ENCODE measurements around the gene KLHL33.

KLHL33 gene

GRCh38 chr14:20391505-20391904 lies 44.5 kb downstream of the KLHL33 start:
- H3K4me1 ChIP-seq = no peaks in the 10 kb centered on the region
- H3K9me3 ChIP-seq = no peaks in the 10 kb centered on the region
- peaks cover 86 to 98% (median 87%) of the 10 kb centered on the region in 3 donors for H3K36me3 ChIP-seq
- H3K4me3 ChIP-seq = no peak overlapping the region
- intact Hi-C loops (cut with DNase I; ENCODE audit: low total_unique reads) = no loop called here
- H3K27me3 ChIP-seq = no peaks in the 10 kb centered on the region
- TF ChIP-seq, protein P1, sequence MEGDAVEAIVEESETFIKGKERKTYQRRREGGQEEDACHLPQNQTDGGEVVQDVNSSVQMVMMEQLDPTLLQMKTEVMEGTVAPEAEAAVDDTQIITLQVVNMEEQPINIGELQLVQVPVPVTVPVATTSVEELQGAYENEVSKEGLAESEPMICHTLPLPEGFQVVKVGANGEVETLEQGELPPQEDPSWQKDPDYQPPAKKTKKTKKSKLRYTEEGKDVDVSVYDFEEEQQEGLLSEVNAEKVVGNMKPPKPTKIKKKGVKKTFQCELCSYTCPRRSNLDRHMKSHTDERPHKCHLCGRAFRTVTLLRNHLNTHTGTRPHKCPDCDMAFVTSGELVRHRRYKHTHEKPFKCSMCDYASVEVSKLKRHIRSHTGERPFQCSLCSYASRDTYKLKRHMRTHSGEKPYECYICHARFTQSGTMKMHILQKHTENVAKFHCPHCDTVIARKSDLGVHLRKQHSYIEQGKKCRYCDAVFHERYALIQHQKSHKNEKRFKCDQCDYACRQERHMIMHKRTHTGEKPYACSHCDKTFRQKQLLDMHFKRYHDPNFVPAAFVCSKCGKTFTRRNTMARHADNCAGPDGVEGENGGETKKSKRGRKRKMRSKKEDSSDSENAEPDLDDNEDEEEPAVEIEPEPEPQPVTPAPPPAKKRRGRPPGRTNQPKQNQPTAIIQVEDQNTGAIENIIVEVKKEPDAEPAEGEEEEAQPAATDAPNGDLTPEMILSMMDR (IDR thresholded peaks at IDR 0.05) = no peak
- no peak for DNase-seq
- no peak overlapping the region for H3K27ac ChIP-seq

GRCh38 chr14:20388159-20388558 lies 47.8 kb downstream of the KLHL33 start:
- intact Hi-C loops (cut with DNase I; ENCODE audit: low total_unique reads) = no loop called here

GRCh38 chr14:20387576-20387975 lies 48.4 kb downstream of the KLHL33 start:
- TF ChIP-seq, protein P1 (IDR thresholded peaks at IDR 0.05) = no peak
- peaks cover 93 to 100% (median 99%) of the 10 kb centered on the region in 3 donors for H3K36me3 ChIP-seq

More at GRCh38 chr14:20388159-20388558, 47.8 kb downstream of the KLHL33 start:
- no peaks in the 10 kb centered on the region for H3K9me3 ChIP-seq
- no peak overlapping the region for H3K27ac ChIP-seq
- H3K27me3 ChIP-seq = no peaks in the 10 kb centered on the region
- TF ChIP-seq, protein P1 (IDR thresholded peaks at IDR 0.05) = no peak
- peaks cover 91 to 99% (median 97%) of the 10 kb centered on the region in 3 donors for H3K36me3 ChIP-seq
- no peaks in the 10 kb centered on the region for H3K4me1 ChIP-seq
- no peak for DNase-seq
- H3K4me3 ChIP-seq = no peak overlapping the region

DNA sequence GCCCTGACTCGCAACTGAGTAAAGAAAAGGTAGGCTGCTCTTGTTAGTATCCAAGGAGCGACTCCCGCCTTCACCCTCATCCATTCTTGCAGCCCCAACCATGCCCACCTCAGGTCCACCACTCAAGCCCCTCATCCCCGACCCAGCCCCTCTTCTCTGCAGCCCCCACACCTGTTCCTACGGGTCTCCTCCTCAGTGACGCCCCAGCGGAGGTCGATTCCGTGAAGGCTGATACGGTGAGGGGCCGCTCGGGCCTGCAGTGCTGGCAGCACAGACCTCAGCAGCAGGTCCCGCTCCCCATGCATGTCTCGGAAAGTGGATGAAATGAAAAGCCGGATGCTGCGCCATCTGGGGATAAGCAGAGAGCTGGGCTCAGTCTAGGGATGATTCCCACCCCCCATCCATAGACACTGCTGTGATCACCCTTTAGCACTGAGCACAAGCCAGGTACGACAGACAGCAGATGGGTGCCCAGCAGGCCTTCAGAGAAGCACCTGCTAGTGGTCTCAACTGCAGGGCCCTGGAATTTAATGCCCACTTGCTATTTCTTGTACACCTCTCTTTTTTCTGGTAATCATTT lies 49.6 kb downstream of the KLHL33 start:
- no peak for DNase-seq
- Histone ChIP-seq H3K4me1 (no peaks in the 10 kb centered on the region), H3K9me3 (no peaks in the 10 kb centered on the region), H3K36me3 (peaks cover 94 to 100% (median 100%) of the 10 kb centered on the region in 3 donors), H3K27ac (no peak overlapping the region), H3K27me3 (no peaks in the 10 kb centered on the region), H3K4me3 (no peak overlapping the region)
- TF ChIP-seq, protein P1 (IDR thresholded peaks at IDR 0.05) = no peak
- intact Hi-C loops (cut with DNase I; ENCODE audit: low total_unique reads) = no loop called here

More at GRCh38 chr14:20387576-20387975, 48.4 kb downstream of the KLHL33 start:
- no peak overlapping the region for H3K27ac ChIP-seq
- no peaks in the 10 kb centered on the region for H3K27me3 ChIP-seq
- DNase-seq = no peak
- no peaks in the 10 kb centered on the region for H3K9me3 ChIP-seq
- H3K4me3 ChIP-seq = no peak overlapping the region
- no peaks in the 10 kb centered on the region for H3K4me1 ChIP-seq
- intact Hi-C loops (cut with DNase I; ENCODE audit: low total_unique reads) = no loop called here

DNA sequence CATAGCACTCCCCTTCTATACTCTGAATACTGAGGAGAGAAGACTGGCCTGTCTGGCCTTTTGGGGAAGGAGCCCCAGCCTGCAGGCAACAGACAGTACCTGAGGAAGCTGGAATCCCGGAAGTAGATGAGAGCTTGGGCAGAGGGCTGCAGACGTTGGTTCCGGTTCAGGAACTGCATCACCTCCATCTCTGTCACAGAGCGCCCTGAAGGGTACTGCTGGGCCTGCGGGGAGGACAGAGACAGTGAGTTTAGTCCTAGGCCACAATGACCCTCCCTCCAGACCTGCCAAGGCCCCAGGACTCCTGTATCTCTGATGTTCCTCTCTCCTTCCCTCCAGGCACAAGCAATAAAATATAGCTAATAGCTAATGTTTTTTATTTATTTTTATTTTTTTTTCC lies 51.1 kb downstream of the KLHL33 start:
- Histone ChIP-seq H3K4me3 (no peak overlapping the region), H3K4me1 (no peaks in the 10 kb centered on the region), H3K27ac (no peak overlapping the region), H3K27me3 (no peaks in the 10 kb centered on the region), H3K36me3 (peaks cover 96 to 100% (median 100%) of the 10 kb centered on the region in 3 donors), H3K9me3 (no peaks in the 10 kb centered on the region)
- intact Hi-C loops (cut with DNase I; ENCODE audit: low total_unique reads) = no loop called here
- DNase-seq = no peak
- TF ChIP-seq, protein P1 (IDR thresholded peaks at IDR 0.05) = no peak
